GM19324 (cell line): ENCODE measurements around the gene CRNKL1.
A peak's percentile ranks its signal among the peaks of the same experiment; 100 is the strongest.

Source experiments
- ATAC-seq: cut with Tn5 transposase; IDR thresholded peaks from one replicate; pipeline ENCODE4 v1.9.1; 2021; ENCODE audit warnings: mild to moderate bottlenecking, moderate library complexity; ENCODE audit not compliant: unreplicated experiment, low FRiP score

Gene CRNKL1

DNA sequence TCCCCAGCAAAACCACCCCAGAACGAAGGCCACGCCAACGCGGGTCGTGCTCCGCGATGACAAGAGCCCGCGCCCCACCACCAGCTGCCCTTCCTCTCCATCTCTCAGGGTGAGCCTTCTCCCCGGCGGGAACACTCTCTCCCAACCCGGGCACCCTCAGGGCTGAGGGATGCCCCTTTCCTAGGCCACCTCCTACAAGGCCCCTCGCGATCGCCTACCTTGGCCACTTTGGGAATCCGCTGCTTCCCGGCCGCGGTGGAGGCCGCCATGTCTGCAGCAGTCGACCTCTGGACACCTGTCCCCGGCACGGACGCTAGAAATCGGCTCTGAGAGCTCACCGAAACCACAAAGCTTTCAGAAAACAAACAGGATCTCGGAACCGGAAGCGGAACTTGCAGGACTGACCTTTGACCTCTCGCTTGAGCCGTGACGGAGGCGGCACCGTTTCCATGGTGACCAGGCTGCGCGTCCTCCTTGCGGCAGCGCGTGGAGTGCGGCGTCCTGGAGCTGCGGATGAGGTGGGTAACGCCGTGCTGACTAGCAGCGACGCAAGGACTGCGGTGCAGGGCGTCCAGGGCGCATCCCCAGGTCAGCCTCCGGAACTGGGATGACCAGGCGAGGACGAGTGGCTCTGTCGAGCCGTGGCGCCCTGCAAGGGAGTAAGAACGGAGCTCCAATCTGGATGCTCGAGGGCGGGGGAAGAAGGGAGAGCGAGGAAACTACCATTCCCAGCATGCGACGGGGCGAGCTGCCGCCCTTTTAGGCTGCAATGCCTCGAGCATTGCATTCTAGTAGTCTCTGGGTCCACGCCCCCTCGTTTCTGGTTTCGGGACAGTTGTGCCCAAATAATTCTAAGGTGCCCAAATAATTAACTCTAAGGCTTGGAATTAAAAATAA, at the start of gene CRNKL1, which contains the start of gene CFAP61:
CRNKL1 (minus strand) TSS at position 393 of the 897 bp plus-strand sequence; CDS start at position 269, 124 bp downstream.
CFAP61 (plus strand) TSS at position 459 of the 897 bp plus-strand sequence. CDS start 4,122 bp downstream, outside the sequence.
- peak; percentile 98 for ATAC-seq

DNA sequence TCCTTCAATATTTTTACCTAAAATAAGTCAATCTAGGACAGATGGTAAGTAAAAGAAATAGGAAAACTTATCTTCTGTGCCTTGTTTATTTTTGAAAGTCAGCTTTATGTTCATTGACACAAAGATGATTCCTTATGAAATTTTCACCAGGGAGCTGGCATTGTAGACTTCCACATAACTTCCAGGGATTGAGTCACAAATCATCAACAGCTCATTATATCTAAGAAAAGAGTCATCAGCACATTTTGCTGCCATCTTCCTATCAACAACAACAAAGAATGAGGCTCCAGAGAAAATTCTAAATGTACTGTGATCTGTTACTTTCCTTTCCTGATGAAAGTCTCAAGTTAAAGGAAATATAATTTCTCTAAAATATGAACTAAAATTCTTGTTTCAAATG, 48.6 kb upstream of the CRNKL1 start:
- no peak for ATAC-seq

DNA sequence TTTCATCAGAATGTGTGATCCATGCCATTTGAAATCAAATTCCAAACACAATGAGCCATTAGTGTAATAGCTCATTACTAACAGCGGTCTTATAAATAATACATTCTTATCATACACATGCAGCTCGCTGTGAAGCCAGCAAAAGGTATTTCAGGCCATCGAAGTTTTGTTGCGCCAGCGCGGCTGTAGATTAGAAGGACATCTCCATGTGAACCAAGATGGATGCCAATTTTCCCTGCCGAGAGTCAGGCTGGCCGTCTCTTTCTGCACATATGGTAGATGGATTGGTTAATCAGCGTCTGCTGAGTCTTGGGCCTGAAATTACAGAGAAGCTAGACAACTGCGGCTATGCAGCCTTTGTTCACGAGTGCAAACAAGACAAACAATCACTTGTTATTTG, 44.2 kb upstream of the CRNKL1 start:
- ATAC-seq = no peak

DNA sequence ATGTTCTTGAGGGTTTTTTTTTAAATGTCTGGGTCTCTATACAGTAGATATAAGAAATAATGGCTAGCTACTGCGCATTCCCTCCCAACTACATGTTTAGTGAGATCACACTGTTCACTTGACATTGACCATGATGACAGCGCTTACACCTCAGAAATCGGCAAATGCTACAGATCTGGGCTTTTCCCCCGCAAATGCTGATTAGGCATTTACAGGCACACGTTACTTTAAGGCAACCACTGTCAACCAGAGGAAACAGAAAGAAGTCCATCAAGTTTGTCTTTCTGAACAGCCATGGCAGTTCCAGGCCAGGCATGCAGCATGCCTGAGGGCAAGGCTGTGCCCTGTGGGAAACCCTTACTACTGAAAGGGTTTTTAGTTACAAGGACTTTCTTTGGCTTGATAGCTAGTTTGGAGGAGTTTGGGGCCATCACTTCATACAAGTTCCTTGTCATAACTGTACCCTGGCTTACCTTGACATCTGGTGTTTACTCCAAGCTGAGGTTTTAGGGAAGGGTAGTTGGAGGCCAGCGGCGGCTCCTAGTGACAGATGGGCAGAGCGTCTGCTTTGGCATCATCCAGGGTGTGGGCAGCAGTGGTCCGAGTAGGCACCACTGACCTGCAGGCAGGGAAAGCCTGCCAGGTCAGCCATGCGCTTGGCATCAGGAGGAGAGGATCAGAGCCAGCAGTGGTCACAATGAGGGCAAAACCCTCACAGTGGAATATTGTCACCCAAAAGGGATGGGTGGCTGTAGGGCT, 43.0 kb upstream of the CRNKL1 start:
- ATAC-seq = no peak

DNA sequence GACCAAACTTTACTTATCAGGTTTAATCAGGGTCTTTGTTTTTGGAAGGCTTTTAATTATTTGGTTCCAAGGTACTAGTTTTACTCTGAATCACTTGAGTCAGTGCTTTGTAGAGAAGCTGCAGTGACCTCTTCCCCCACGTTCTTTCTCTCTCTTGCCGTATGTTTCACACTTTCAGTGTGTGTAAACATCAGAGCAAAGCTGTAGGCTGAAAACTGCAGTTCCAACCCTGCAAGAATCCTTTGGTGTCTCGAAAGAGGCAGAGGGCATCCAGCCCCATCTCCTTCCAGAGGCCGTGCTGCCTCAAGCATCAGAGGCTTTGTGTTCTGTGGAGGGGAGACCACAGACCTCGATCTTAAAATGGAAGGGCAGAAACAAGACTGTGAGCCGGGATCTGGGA, 42.1 kb upstream of the CRNKL1 start:
- no peak for ATAC-seq

DNA sequence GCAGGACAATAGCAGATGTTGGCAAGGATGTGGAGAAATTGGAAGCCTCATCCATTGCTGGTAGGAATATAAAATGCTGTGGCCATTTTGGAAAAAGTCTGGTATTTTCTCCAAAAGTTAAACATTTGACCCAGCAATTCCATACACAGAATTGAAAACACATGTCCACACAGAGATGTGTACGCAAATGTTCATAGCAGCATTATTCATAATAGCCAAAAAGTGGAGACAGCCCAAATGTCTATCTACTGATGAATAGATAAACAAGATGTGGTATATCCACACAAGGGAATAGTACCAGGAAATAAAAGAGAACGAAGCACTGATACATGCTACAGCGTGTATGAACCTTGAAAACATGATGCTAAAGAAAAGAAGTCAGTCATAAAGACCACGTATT, 40.6 kb upstream of the CRNKL1 start:
- ATAC-seq = no peak

DNA sequence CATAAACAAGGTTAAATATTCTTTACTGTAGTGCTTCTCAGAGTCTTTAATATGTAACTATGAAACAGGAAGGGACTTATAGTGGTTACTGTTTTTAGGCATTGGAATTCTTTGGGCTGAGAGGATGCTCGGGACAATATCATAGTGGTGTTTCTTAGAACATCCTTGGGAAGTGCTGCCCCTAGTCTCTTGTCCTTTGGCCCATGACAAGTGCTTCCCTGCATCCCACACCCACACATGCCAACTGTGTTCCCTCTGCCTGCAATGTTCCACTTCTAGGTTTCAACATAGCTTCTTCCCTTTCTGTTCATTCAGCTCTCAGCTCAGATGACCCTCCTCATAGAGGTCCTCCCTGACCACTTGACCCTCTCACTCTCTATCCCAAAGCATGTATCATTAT, 37.7 kb upstream of the CRNKL1 start:
- ATAC-seq = no peak

DNA sequence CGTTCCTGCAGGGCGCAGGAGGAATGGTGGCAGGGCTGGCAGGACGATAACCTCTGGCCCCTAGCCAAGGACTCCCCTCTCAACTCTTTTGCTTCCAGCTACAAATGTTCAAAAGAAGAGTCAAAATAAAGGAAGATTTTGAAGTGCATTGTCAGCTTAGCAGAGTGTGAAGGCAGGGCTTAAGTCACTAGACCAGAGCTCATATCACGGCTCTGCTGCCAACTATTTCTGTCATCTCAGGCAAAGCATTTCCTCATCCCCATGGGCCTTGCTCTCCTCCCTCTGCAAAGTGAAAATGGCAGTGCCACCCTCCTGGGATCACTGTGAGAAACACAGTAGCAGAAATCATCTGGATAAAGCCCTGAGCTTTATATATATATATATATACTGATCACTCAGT, 36.8 kb upstream of the CRNKL1 start:
- ATAC-seq = no peak

DNA sequence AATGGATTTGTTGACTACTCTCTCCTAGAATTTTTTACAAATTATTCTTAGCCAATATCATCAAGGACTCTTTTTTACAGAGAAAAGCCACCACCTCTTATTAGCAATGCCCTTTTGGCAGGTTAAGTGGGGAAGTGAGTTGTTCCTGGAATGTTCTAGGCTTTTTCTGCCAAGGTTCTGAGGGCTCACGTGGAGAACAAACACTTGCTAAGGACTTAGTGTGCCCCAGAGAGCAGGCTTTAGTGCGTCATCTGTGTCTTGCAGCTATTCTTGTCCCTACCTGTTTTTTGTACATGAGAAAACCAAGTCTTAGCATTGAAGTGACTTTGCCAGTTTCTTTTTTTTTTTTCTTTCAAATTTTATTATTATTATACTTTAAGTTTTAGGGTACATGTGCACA, 33.5 kb upstream of the CRNKL1 start:
- ATAC-seq = no peak

DNA sequence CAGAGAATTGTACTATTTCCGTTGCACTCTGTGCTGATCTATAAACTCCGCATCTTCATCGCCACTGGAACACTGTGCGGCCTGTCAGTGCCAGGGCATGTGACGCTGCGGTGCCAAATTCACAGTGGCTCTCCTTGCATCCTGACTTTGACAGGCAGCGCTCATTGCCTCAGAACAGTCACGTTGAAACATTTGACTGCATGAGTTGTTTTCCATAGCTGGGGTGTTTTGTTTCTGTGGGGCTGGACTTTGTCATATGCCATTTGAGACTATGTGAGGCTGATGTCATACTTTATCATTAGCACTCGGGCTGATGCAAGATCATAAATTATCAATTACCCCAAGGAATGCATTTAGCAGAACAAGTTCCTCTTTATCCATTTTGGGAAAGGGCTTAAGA, 32.8 kb upstream of the CRNKL1 start:
- no peak for ATAC-seq

DNA sequence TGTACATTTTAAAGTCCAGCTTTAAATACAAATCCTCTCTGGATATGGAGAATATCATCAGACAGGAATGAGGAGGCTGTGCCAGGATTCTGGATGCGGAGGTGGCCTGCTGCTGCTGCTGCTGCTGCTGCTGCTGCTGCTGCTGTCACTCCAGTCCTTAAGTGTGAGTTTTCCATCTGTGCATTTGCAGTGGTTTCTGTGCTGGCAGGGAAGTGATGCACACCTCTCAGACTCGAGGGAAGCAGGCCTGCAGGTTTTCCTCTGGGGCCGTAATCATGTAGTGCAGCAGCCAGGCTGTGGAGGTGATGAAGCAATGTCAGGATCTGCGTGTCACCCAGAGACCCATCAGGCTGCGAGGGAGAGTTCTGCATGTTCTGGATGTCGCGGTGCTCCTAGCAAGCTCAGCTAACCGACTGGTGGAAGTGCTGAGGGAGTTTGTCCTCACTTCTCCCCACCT, 32.1 kb upstream of the CRNKL1 start:
- no peak for ATAC-seq

DNA sequence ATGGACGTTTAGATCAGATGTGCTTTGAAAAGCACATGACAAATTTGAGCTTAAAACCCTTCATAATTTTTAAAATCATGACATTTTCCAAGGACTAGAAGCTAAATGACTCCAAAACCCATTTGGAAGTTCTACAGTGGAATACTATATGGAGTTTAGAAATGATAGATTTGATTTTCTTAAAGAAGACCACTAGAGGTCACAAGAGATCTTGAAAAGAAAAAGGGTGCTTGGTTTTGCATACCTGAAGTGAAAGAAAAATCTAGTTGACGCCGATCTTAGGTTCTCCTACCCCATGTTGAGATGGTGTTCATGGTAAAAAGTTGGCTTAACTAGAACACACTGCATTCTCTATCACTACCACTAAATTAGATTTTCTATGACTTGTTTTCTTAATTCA, 31.5 kb upstream of the CRNKL1 start:
- no peak for ATAC-seq

DNA sequence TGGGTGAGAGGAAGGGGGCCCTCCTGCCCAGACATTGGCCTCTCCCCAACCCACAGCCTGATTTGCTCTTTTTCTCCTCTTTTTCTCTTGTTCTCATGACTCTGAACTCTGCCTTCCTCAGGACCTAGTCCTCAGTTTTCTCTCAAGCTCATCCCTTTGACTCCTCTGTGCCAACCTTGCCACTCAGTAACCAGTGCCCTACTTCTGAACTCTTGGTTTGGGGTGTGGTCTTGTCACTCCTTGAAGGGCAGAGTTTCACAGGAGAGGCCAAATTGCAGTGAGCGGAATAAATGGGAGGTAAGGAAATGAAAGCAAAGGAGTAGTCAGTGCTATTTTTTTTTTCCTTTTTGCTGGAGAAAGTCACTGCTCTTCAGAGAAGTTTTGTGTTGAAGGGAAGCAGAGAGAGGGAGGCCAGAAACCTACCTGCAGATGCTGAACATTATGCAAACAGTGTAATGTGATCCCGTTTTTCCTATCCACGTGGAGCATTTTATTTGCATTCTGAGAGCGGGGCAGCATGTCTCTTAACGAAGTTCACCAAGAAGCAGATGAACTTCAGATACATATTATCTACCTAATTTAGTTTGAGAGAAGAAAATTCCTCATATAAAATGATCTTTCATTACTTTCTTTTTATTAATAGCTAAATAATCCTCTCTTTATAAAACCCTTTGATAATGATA, 27.0 kb upstream of the CRNKL1 start:
- ATAC-seq = no peak

DNA sequence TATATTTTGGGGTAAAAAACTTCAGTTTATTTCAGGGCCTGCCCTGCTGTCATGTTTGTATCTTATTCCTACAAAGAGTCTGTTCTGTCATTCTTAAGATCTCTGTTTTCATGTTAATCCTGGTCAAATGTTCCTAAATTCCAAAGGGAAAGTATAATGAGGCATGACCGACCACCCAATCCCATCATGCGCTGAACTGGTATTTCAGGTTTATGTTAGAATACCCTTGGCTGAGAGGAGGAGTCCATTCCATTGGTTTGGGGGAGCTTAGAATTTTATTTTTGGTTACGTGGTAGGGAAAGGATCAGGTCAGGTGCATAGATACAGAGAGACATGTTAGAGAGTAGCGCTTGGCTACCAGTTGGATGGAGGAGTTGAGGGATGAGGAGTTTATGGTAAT, 25.8 kb upstream of the CRNKL1 start:
- no peak for ATAC-seq

DNA sequence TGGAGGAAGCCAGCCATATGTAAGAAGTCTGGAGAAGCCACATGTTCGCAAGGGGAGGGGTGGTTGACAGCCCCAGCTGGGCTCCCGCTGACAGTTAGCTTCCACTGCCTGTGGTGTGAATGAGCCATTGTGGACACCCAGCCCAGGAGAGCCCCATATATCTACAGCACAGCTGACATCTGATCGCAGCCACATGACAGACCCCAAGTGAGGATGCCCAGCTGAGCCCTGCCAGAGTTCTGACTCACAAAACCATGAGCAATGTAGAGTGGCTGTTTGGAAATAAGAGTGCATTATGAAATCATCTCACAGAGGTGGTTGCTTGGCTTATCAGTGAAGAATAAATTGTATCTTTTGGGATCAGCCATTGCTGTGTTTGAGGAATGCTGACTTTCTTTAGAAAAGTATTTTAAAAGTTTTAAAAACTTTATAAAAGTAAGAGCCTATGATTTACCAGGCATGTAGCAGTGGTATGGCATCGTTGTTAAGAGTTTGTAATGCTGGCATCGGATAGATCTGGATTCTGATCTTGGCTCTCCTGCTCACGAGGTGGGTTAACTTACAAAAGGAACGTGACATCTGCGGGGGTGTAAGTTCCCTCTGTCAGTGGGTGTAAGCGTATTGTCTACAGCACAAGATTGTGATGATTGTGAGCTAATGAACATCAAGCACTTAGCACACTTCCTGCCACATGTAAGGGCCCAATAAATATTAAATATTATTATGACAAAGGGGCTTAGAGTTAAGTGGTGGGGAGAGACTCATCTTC, 24.2 kb upstream of the CRNKL1 start:
- ATAC-seq = no peak

DNA sequence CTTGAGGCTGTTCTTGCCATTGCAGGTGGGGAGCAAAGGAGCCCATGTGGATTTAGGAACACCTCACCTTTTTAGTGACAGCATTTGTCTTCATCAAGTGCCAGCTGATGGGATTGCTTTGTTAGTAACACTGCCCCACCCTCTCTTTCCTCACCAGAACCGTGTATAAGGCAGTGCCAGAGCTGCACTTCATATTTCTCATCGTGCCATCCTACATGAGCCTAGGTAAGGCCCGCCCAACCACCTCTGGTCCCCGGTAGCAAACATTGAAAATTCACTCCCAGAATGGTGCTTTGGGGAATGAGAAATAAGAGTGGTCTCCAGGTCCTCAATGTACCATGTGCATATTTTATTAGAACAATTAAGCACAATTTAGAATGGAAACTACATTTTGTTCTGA, 22.8 kb upstream of the CRNKL1 start:
- ATAC-seq = no peak

DNA sequence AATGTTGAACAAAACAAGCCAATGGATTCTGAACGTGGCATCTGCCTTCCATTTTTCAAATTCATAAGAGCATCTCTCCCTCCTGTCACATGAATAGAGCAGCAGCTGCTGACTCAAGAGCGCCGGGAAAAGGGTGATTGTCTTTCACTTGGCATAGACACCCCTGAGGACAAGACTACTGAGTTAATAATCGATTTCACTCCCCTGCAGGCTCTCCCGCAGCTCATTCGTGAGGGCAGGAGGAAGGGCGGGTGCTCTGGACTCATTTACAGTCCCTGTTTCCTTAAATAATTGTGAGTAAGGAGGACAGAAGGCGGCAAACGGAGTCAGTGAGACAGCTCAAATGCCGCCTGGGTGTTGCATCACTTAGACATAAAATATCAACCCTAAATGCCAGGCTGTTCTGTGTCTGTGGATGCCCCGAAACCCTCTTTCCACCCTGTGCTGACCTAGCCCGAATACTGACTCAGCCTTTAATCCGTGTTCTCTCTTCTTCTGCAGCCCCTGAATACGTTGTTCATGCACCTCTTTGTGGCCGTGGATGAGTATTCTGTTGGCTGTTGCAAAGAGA, 21.6 kb upstream of the CRNKL1 start:
- ATAC-seq = no peak

DNA sequence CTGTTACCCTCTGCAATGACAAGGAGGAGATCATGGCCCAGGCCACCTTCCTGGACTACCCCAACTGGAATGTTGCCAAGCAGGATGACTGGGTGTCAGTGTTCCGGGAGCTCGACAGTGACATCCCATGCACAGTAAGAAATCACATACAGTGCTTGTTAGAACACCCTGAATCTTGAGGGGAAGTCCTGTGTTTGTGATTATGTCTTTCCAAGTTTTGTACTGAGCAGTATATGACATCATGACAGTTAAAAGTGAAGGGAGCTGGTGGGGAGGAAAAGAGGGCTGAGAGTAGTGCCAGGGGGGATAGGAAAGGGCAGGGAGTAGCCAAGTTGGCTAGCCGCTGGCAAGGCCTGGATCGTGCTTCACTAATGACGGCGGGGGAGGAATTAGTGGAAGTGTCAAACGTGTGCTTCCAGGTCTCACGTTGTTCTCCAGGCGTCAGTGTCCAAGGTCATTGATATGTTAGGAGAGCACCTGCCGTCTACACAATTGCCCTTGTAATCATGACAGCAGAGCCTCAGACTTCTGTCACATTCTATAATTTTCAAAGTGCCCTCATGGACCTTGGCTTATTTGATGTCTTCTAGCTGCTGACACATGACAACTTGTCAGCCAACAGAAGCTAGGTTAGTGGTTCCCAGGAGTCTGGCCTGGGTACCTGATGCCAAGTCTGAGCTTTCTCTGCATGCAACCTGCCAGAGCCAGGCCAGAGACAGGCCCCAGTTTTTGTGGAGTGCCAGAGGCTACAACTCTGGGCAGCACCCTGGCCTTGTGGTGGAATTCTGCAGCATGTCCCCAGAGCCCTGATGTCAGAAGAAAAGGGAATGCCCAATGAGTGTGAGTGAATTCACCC, 18.8 kb upstream of the CRNKL1 start:
- ATAC-seq = no peak

DNA sequence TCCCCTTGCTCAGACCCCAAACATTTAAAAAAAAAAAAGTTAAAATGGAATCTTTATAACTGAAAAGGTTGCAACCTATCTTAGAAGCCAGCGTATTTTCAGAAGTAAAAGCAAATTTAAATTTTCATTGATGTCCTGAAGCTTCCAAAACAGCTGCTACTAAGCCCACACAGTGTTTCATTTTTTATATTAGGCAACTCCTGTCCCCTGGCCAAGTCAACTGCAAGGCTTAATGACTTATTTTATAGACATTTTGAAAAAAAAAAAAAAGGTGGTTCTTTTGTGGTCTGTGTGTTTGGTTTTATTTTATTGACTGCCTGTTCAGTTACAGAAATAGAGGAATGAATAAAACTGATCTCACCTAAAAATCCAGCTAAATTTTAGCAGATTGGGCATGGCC, 13.1 kb upstream of the CRNKL1 start:
- ATAC-seq = no peak
